Suprapubic skin (tissue), 3 donors: Measurements from ENCODE around the gene HDAC7.

ENCODE experiments used
- POLR2A ChIP-seq, 2 donors: fragments of 450-650 bp; IDR thresholded peaks; one replicate each; pipeline ENCODE4 v1.6.1; 2017; ENCODE audit warnings: antibody characterized with exemption in 2 of 2, mild to moderate bottlenecking in 2 of 2, moderate library complexity in 2 of 2
- TF ChIP-seq, protein P1 (sequence below), 2 donors: fragments of 200-600 bp in 1 of 2; fragments of 450-650 bp in 1 of 2; sonication (generic) in 1 of 2; IDR thresholded peaks; one replicate each; pipeline ENCODE4 v1.5.1; 2016 to 2019; ENCODE audit warnings: antibody characterized with exemption in 2 of 2, mild to moderate bottlenecking in 1 of 2, moderate library complexity in 1 of 2

GRCh38 chr12:47740606-47741339, 78.9 kb downstream of the HDAC7 start:
- no peak for TF ChIP-seq POLR2A (IDR thresholded peaks at IDR 0.05)
- TF ChIP-seq, protein P1, sequence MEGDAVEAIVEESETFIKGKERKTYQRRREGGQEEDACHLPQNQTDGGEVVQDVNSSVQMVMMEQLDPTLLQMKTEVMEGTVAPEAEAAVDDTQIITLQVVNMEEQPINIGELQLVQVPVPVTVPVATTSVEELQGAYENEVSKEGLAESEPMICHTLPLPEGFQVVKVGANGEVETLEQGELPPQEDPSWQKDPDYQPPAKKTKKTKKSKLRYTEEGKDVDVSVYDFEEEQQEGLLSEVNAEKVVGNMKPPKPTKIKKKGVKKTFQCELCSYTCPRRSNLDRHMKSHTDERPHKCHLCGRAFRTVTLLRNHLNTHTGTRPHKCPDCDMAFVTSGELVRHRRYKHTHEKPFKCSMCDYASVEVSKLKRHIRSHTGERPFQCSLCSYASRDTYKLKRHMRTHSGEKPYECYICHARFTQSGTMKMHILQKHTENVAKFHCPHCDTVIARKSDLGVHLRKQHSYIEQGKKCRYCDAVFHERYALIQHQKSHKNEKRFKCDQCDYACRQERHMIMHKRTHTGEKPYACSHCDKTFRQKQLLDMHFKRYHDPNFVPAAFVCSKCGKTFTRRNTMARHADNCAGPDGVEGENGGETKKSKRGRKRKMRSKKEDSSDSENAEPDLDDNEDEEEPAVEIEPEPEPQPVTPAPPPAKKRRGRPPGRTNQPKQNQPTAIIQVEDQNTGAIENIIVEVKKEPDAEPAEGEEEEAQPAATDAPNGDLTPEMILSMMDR (IDR thresholded peaks at IDR 0.05): no peak
